NCI-H748 (cell line): Measurements from ENCODE around the gene GGTA1.
A peak's percentile ranks its signal among the peaks of the same experiment; 100 is the strongest.
"Not testable (repeated sequence)": the region's sequence is repeated elsewhere in the genome, so short reads cannot be mapped to it uniquely, and the experiment has no call there.

Experiments
- DNase-seq: peaks from one replicate; lab custom pipeline; 2025; ENCODE audit not compliant: unreplicated experiment; lab: John Stamatoyannopoulos, UW

GGTA1 gene

GRCh38 chr9:121499427-121500164, at the start of gene GGTA1:
Gene GGTA1, minus strand, starts transcription at chr9:121499844. Its CDS starts 31,922 bp downstream, at chr9:121467922.
- peak; percentile 87 for DNase-seq

- DNase-seq: no peak
These were observed 49.0 kb upstream of the GGTA1 start for GRCh38 chr9:121548666-121549065.

GRCh38 chr9:121545875-121546423, 46.3 kb upstream of the GGTA1 start:
- peak; percentile 92 for DNase-seq

- DNase-seq: no peak
These were observed 45.7 kb upstream of the GGTA1 start for GRCh38 chr9:121545150-121545874.

- no peak for DNase-seq
These were observed 42.4 kb upstream of the GGTA1 start for GRCh38 chr9:121542025-121542424.

- no peak for DNase-seq
These were observed 41.6 kb upstream of the GGTA1 start for GRCh38 chr9:121541256-121541655.

GRCh38 chr9:121538221-121538620, 38.6 kb upstream of the GGTA1 start:
- peak; percentile 17 for DNase-seq

GRCh38 chr9:121537283-121537682, 37.6 kb upstream of the GGTA1 start:
- DNase-seq: no peak

GRCh38 chr9:121532881-121533280, 33.2 kb upstream of the GGTA1 start:
- no peak for DNase-seq

- DNase-seq: no peak
These were observed 29.8 kb upstream of the GGTA1 start for GRCh38 chr9:121529237-121529987.

GRCh38 chr9:121528642-121529041, 29.0 kb upstream of the GGTA1 start:
- no peak for DNase-seq

- no peak for DNase-seq
These were observed 27.7 kb upstream of the GGTA1 start for GRCh38 chr9:121527371-121527770.

GRCh38 chr9:121519688-121520087, 20.0 kb upstream of the GGTA1 start:
- not testable (repeated sequence) for DNase-seq

- no peak for DNase-seq
These were observed 19.0 kb upstream of the GGTA1 start for GRCh38 chr9:121518634-121519033.

- DNase-seq: not testable (repeated sequence)
These were observed 13.5 kb upstream of the GGTA1 start for GRCh38 chr9:121513166-121513565.

GRCh38 chr9:121510766-121511550, 11.3 kb upstream of the GGTA1 start:
- no peak for DNase-seq

GRCh38 chr9:121509180-121509579, 9.5 kb upstream of the GGTA1 start:
- DNase-seq: no peak

- peak; percentile 11 for DNase-seq
These were observed 8.8 kb upstream of the GGTA1 start for GRCh38 chr9:121508415-121508814.

GRCh38 chr9:121505903-121506735, 6.5 kb upstream of the GGTA1 start:
- no peak for DNase-seq

- DNase-seq: no peak
These were observed 3.8 kb upstream of the GGTA1 start for GRCh38 chr9:121503444-121503843.
